ENCODE results near the gene CPXCR1.
"Not testable (repeated sequence)": the region's sequence is repeated elsewhere in the genome, so short reads cannot be mapped to it uniquely, and the experiment has no call there.

Gene CPXCR1

GRCh38 chrX:88746925-88747324, at the start of gene CPXCR1:
Gene CPXCR1 (plus strand): TSS chrX:88747225. CDS start chrX:88753415, 6,190 bp downstream.
- DNase-seq = no peak

GRCh38 chrX:88735835-88736234, 11.2 kb upstream of the CPXCR1 start:
- no peak for DNase-seq

GRCh38 chrX:88746215-88746614, 810 bp upstream of the CPXCR1 start:
- not testable (repeated sequence) for DNase-seq

GRCh38 chrX:88752339-88752738, 5.3 kb downstream of the CPXCR1 start:
- not testable (repeated sequence) for DNase-seq

GRCh38 chrX:88789825-88790224, 42.8 kb downstream of the CPXCR1 start:
- DNase-seq = no peak
